Activated CD4-positive, alpha-beta T cell treated with anti-CD3 and anti-CD28 coated beads for 1 hour (primary cell): ENCODE data around the gene TRAPPC13.
"Not testable (repeated sequence)": the region's sequence is repeated elsewhere in the genome, so short reads cannot be mapped to it uniquely, and the experiment has no call there.

Experiments
- DNase-seq: peaks from one replicate; pipeline ENCODE4 v3.0.0-alpha.2; 2020

TRAPPC13 gene, protein sequence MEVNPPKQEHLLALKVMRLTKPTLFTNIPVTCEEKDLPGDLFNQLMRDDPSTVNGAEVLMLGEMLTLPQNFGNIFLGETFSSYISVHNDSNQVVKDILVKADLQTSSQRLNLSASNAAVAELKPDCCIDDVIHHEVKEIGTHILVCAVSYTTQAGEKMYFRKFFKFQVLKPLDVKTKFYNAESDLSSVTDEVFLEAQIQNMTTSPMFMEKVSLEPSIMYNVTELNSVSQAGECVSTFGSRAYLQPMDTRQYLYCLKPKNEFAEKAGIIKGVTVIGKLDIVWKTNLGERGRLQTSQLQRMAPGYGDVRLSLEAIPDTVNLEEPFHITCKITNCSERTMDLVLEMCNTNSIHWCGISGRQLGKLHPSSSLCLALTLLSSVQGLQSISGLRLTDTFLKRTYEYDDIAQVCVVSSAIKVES

DNA sequence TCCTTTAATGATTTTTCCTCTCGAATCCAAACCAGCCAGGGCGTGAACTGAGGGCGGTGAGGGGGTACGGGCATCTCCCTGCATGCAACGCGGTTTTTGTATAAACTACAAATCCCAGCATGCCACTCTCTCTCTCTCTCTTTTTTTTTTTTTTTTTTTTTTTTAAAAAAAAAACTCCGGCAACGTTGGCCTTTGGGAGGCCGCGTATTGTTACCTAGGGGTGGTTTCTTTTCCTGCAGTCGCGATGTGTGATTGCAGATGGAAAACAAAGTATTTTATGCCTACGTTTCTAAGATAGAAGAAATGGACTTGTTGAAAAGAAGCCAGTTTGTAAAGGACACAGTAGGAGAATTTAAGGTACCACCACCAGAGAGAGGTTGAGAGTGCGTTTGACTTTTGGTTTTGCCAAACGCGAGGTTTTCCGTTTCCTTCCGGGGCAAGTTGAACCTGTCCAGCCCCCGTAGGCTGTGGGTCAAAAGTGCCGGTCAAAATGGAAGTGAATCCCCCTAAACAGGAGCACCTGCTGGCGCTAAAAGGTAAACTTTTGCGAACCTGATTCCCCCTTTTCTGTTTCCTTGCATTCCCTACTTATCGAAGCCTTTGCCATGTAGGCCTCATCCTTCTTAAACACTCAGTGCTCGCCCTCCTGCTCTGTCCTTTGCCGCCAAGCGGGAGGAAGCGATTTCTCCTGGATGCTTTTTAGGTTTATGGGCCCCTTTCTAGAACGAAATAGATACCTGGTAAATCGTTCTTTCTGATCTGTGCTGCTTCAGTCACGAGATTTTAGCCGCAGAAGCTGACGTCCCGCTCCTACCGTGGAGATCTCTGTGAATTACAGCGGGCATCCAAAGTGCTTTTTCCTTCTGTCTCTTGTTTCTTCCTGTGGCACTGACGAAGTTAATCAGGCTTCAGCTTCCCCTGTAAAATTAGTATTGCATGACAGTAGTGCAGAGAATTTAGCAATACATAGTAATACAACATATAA is at the start of gene TRAPPC13, which contains the start of gene SHLD3:
Gene TRAPPC13 (plus strand): TSS at position 457 of the 985 bp plus-strand sequence. CDS start 34 bp downstream, at position 491.
Gene SHLD3 (plus strand): TSS at position 457 of the 985 bp plus-strand sequence. CDS start 4,561 bp downstream, outside the sequence.
- peak; percentile 71 for DNase-seq

DNA sequence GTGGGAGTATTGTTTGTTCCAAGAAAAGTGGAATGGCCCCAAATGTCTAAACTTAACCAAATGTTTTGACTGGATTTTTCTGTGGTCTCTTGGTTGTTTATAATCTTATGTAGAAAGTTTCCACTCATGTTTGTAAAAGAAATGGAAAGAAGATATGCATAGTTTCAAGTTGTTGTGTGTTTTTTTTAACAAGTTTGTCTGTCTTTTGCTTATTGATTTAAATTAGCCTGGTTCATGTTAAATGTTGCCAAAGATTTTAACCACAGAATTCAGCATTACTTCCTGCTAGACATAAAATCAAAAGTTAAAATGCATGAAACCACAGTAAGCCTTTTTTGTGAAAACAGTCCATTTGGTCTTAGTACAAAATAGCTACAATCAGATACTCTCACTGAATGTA is 47.7 kb upstream of the TRAPPC13 start:
- DNase-seq = no peak

DNA sequence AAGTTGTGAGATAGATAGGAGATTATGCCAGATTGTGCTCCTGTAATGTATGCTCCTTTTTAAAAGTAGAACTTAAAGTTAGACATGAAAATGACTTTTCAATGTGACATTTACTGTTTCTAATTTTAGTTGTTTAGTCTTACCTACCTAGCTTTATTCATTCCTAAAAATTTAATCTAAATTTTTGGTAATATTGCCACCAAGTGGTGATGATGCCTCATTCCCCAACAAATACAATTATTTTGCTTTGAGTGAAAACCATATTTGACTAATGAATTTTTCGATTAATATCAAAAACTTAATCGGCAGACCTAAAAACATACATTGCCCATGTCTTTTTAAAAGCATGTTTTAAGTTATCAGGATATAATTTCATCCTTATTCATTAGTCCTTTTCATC is 36.1 kb upstream of the TRAPPC13 start:
- no peak for DNase-seq

DNA sequence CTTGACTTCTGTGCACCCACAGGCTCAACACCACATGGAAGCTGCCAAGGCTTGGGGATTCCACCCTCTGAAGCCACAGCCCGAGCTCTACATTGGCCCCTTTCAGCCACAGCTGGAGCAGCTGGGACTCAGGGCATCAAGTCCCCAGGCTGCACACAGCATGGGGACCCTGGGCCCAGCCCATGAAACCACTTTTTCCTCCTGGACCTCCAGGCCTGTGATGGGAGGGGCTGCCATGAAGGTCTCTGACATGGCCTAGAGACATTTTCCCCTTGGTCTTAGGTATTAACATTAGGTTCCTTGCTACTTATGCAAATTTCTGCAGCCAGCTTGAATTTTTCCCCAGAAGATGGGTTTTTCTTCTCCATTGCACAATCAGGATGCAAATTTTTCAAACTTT is 23.1 kb upstream of the TRAPPC13 start:
- not testable (repeated sequence) for DNase-seq

DNA sequence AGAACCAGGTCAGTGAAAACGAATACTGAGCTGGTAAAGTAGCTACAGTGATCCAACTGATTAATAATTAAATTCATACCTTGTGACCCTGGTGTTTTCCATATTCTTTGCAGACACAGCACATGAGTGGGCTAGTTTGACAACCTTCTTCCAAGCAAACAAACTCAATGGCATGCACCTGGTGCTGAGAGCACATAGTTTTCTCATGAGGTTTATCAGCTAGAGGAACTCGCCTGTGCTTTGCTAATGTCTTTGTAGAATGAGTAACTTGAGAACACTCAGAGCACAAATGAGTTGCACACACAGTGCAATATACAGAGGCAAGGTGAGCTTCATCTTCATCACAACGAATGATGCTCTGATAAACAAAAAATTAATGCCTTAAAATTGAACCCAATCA is 13.3 kb upstream of the TRAPPC13 start:
- DNase-seq = no peak

DNA sequence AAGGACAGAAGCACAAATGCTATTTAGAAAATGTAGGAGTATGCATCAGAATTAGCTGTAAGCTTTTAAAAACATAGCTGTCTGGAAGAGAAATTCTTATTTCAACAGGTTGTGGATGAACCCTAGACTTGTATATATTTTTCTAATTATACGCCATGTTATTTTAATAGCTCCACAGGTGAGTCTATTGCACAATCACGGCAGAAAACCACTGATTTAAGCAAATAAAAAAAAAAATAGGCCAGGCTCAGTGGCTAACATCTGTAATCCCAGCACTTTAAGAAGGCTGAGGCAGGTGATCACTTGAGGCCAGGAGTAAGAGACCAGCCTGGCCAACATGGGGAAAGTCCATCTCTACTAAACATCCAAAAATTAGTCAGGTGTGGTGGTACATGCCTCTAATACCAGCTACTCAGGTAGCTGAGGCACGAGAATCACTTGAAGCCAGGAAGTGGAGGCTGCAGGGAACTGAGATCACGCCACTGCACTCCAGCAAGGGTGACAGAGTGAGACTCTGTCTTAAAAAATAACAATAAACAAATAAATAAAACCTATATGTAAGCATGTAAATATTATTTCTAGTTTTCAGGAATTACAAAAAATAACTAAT is 12.4 kb upstream of the TRAPPC13 start:
- DNase-seq = no peak

DNA sequence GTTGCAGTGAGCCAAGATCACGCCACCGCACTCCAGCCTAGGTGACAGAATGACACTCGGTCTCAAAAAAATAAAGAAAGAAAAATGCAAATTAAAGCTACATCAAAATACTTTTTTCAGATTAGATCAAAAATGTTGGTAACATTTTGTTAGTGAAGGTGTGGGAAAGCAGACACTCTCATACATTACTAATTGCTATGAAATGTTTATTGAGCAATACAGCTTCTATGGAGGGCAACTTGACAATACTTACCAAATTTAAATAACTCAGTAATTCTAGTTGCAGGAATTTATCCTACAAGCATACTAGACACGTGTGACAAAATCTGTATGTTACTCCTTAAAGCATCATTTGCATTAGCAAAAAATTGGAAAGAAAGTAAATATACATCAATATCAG is 4.8 kb upstream of the TRAPPC13 start:
- DNase-seq = no peak

DNA sequence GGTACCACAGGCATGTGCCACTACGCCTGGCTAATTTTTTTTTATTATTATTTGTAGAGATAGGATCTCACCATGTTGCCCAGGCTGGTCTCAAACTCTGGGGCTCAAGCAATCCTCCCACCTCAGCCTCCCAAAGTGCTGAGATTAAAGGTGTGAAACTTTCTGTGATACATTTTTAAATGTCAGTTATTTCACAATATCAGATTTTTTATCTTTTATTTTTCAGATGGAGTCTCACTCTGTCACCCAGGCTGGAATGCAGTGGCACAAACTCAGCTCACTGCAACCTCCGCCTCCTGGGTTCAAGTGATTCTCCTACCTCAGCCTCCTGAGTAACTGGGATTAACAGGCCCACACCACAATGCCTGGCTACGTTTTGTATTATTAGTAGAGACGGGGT is 2.9 kb upstream of the TRAPPC13 start:
- DNase-seq = not testable (repeated sequence)

DNA sequence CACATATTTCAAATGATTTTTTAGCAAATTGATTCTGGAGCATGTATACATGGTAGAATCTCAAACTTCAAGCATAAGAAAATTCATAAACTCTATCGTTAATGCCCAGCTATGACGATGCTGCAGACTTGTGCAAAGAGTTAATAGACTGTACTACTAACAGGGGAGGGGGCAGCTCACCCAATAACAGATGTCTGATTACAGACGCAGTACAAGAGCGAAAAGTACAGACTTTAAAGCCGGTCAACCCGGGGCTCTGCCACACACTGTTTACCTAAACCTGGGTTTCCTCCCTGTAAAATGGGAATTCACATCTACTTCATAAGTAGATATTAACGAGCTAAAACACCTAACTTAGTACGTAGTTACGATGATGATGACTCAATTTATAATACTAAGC is 1.3 kb upstream of the TRAPPC13 start:
- no peak for DNase-seq

DNA sequence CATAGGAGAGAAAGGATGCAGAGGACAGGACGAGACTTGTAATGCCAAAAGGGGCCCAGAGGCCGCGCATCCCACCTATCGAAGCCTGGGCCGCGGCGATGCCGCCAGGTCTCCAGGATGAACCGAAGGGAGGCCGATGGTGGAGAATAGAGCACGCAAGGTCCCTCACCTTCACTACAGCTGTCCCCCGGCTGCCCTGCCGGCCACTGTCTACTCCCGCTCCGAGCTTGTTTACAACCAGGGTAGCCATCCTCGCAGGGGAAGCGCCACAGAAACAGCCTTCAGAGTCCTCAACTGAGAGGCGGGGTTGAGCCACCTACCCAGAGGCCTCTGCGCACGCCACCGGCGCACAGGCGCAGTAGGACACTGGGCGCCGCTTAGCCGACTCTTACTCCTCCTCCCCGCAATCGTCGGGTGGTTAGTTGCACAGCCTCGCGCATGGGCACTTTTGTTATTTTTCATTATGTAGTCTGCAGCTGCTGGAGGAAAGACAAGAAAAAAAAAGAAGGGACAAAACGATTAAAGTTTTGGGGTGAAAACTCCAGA is 729 bp upstream of the TRAPPC13 start, which contains the start of gene TRIM23:
Gene TRIM23 (minus strand): TSS at position 309 of the 546 bp plus-strand sequence. CDS start 59 bp downstream, at position 250.
- DNase-seq = peak; percentile 85

DNA sequence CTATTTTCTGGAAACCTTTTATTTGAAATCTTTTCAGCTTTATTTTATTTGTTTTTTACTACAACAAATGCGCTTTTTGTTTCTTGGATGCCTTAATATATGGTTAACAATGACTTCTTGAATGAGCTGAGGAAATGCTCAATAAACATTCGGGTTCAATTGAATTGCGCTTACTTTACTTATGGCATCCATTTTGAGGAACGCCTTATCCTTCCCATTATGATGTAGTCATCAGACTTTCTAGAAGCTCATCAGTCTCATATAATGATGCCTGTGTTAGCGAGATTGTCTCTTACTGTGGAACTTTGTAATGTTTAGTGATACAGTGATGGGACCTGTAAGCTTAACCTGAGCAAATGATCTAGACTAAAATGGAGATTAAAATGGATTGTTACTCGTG is 916 bp downstream of the TRAPPC13 start:
- DNase-seq = no peak

DNA sequence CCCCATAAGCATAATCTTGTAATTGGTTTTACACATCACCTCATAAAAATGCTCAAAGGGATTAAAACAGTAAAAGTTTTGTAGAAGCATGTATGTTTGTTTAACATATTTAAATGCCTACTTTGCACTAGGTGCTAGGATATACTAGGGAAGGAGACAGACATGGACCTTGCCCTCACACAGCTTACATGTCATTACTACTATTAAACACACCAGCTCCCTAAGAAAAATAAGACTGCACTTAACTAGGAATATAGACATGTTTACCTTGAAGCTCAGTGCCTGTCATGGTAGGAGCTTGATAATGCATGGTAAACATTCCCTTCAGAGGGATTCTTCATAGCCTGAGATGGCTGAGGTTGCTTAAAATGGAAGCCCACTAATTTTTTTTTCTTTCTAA is 6.2 kb downstream of the TRAPPC13 start:
- DNase-seq = no peak

DNA sequence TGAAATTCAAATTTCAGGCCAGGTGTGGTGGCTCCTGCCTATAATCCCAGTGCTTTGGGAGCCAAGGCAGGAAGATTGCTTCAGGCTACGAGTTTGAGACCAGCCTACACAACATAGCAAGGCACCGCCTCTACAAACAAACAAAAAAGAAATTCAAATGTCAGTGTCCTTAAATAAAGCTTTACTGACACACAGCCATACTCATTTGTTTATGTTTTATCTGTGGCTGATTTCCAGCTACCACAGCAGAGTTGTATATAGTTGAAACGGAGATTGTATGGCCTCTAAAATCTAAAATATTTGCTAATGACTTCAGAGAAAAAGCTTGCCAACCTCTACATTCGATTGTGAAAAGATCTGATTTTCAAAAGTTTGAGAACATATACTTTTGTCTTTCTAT is 15.4 kb downstream of the TRAPPC13 start:
- no peak for DNase-seq

DNA sequence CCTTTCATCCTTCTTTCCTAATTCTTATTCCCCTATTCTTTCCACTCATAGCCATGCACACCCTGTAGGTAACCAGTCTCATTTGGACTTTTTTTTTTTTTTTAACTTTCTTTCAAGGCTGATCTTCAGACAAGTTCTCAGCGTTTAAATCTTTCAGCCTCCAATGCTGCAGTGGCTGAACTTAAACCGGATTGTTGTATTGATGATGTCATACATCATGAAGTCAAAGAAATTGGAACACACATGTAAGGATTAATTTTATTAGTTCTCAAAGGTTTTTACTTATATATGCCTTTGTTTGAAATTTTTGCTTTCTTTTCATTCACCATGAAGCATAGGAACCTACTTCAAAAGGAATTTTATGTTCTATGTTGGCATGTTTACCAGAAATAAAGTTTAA is 22.1 kb downstream of the TRAPPC13 start:
- no peak for DNase-seq

DNA sequence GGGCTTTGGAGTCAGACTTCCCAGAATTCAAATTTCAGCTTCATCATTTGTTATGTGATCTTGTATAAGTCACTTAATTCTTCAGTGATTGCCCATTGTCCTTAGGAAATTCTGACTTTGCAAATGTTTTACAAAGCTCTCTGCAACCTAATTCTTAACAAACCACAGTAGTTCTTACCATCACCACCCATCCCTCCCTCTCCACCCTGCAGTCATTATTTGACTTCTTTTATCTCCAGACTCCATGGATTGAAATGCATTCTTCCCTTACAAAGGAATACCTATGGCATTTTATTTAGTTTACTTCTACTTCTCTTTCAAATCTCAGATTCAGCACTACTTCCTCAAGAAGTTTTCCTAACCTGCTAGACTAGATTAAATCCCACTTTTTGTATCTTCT is 23.1 kb downstream of the TRAPPC13 start:
- DNase-seq = no peak

DNA sequence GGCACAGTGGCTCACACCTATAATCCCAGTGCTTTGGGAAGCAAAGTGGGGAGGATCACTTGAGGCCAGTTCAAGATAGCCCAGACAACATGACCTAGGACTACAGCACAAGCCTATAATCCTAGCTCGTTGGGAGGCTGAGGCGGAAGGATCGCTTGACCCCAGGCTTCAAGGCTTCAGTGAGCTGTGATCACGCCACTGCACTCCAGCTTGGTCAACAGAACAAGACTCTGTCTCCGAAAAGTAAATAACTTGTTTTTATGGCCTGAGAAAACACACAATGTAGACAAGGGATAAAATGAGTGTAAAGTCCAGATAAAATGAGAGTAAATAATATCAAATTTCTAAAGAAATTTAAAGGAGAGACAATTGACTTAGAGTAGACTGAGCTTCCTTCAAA is 26.3 kb downstream of the TRAPPC13 start:
- no peak for DNase-seq

DNA sequence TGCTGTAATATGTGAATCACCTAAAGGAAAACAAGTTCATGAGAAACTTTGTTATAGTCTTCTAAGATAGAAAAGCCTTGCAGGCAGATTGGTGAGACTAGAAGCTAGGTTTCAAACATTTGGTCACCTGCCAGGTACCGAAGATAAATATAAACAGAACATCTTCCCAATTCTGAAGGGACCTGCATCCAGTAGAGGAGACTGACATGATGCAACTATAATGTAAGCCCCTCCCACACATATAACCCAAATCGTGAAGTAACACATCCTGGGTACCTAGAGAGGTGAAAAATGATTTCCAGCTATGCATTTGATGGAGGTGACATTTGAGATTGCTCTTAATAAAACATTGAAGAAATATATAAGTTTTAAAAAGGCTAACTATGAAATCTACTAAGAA is 29.9 kb downstream of the TRAPPC13 start:
- DNase-seq = no peak

DNA sequence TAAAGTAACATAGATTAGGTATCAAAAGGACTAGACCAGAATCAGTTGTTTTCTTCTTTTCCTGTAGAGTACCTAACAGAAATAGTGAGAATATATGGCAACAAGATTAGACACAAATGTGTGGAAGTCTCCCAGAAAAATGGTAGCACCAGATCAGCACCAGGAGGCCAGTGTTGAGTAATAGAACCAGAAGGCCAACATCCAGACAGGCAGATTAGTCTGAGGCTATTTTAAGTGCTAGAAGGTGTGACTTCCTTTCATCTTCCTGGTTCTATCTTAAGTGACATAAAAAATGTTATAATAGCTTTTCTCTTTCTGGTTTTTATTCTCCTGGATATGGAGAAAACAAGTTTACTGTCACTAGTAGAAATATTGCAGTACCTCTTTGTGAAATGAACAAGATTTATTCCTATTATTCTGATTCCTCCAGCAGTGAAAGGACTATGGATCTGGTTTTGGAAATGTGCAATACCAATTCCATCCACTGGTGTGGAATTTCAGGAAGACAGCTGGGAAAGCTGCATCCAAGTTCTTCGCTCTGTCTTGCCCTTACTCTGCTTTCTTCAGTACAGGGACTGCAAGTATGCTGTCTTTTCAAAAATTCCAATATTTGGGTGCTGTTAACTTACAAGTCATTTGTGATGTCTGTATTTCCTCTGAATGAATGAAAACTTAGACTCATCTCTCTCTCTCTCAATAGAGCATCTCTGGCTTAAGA is 39.1 kb downstream of the TRAPPC13 start:
- no peak for DNase-seq

DNA sequence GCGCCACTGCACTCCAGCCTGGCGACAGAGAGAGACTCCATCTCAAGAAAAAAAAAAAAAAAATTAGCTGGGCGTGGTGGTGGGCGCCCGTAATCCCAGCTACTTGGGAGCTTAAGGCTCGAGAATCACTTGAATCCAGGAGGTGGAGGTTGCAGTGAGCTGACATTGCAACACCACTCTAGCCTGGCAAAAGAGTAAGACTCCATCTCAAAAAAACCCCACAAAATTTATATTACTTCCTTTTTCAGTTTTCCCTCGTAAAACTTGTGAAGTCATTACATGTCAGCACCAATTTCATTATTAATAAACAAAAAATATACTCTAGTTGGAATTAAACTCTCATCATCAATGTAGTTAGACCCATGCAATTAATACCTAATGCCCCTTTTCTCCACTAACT is 43.9 kb downstream of the TRAPPC13 start:
- DNase-seq = no peak

DNA sequence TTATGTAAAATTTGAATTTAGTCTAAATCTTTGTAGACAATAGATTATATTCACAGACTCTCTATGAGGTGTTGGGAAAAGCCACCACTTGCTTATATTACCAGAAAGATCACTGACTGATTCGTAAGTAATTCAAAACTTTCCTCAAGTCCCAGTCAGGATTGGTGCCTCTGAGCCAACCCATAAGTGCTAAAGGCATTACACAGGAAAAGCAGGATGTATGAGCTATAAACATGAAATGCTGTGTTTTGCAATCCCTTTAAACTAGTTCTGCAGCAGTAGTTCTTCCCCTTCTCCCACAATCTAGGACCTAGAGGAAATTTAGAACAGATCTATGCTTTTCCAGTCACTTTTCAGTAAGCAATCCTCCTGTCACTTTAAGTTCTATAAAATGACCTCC is 48.0 kb downstream of the TRAPPC13 start:
- no peak for DNase-seq

DNA sequence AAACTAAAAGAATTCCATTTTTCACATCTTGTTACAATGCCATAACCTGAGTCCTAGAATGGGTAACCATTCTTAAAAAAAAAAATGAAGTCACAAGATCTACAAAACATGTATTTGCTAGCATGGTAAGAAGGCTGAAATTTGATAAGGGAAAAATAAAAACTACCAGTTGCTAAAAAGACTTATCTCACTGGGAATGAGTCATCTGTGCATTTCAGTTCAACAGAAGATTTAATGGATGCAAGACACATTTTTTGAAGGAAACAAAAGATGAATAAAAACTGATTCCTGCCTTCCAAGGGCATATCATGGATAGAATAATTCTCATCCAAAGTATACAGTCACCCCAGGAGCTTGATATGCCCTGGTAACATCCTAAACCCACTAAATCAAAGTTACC is 49.9 kb downstream of the TRAPPC13 start:
- DNase-seq = no peak

DNA sequence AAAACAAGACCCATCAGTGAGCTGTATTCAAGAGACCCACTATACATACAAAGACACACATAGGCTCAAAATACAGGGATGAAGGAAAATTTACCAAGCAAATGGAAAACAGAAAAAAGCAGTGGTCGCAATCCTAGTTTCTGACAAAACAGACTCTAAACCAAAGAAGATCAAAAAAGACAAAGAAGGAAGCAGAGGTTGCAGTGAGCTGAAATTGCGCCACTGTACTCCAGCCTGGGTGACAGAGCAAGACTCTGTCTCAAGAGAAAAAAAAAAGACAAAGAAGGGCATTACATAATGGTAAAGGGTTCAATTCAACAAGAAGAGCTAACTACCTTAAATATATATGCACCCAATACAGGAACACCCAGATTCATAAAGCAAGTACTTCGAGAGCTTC is 51.2 kb downstream of the TRAPPC13 start:
- DNase-seq = not testable (repeated sequence)
